Endodermal cell (in vitro differentiated cells): ENCODE measurements around the gene VAMP4. TPM values are rescaled to one million over a fixed set of nuclear protein-coding genes. Genes with fewer than 3 reads are reported as not detected.

ENCODE experiments used
- DNase-seq: peaks from one replicate; pipeline ENCODE4 v3.0.0-alpha.2; 2017
- H3K27ac ChIP-seq: 2 replicates; pipeline ENCODE4 v1.5.1; 2013; ENCODE audit warnings: mild to moderate bottlenecking, low read depth, low read length, moderate library complexity
- H3K27me3 ChIP-seq: 2 replicates; pipeline ENCODE4 v1.6.1; 2013; ENCODE audit warnings: mild to moderate bottlenecking, low read length, moderate library complexity; ENCODE audit not compliant: insufficient read depth, control insufficient read depth, poor library complexity, severe bottlenecking
- H3K36me3 ChIP-seq: 2 replicates; pipeline ENCODE4 v1.7.0; 2013; ENCODE audit warnings: mild to moderate bottlenecking, low read length, moderate library complexity; ENCODE audit not compliant: control insufficient read depth, insufficient read depth
- H3K4me1 ChIP-seq: one replicate; pipeline ENCODE4 v1.7.0; 2013; ENCODE audit warnings: low read length; ENCODE audit not compliant: control insufficient read depth, insufficient read depth
- H3K4me3 ChIP-seq: 2 replicates; pipeline ENCODE4 v1.5.1; 2013; ENCODE audit warnings: mild to moderate bottlenecking, low read length, moderate library complexity
- H3K9ac ChIP-seq: 2 replicates; pipeline ENCODE4 v1.6.1; 2013; ENCODE audit warnings: mild to moderate bottlenecking, low read length, moderate library complexity; ENCODE audit not compliant: poor library complexity, severe bottlenecking; ENCODE audit errors: extremely low read depth
- H3K9me3 ChIP-seq: 2 replicates; pipeline ENCODE4 v1.6.1; 2013; ENCODE audit warnings: mild to moderate bottlenecking, low read length, moderate library complexity; ENCODE audit not compliant: control insufficient read depth
- H3K27ac Mint-ChIP-seq: 2 replicates; pipeline ENCODE4 v1.8.0; 2020; ENCODE audit warnings: mixed read lengths
- H3K27me3 Mint-ChIP-seq: 2 replicates; pipeline ENCODE4 v1.8.0; 2021; ENCODE audit warnings: mild to moderate bottlenecking, mixed read lengths; ENCODE audit not compliant: insufficient read depth
- H3K36me3 Mint-ChIP-seq: 2 replicates; pipeline ENCODE4 v1.8.0; 2020; ENCODE audit warnings: low read depth, mixed read lengths
- H3K4me1 Mint-ChIP-seq: 2 replicates; pipeline ENCODE4 v1.8.0; 2020; ENCODE audit warnings: mixed read lengths
- H3K4me3 Mint-ChIP-seq: 2 replicates; pipeline ENCODE4 v1.8.0; 2020; ENCODE audit warnings: mild to moderate bottlenecking, moderate library complexity, mixed read lengths
- H3K9me3 Mint-ChIP-seq: 2 replicates; pipeline ENCODE4 v1.8.0; 2020; ENCODE audit warnings: mild to moderate bottlenecking, mixed read lengths
- WGBS, 2 experiments: methylation state at CpG; one replicate each; pipeline versions ENCODE4 v1.1.5 to v1.1.7; 2013; ENCODE audit warnings: missing lambda C conversion rate in 2 of 2, mixed read lengths in 1 of 2; ENCODE audit not compliant: insufficient coverage in 1 of 2, insufficient read length in 1 of 2; 5-methylcytosine and 5-hydroxymethylcytosine counted together
- total RNA-seq, 2 donors: library from RNA; stranded (reverse); fragmentation: NEBNext Ultra II Directional in 1 of 2; extraction: Animal tissue kit (Norgen Biotek cat#: 25700) in 1 of 2; gene quantifications; 2 replicates in 1 of 2; 3 replicates in 1 of 2; pipeline ENCODE4 v1.2.1, GENCODE V29; 2021
- TF ChIP-seq, protein P1 (sequence below): fragments of 200-600 bp; sonication (generic); conservative IDR thresholded peaks from 2 replicates; pipeline ENCODE4 v1.5.0; 2021; ENCODE audit warnings: antibody characterized with exemption, mild to moderate bottlenecking

VAMP4 gene
- total RNA-seq, 2 donors from 2014 or later: 6.2 to 6.9 TPM

DNA sequence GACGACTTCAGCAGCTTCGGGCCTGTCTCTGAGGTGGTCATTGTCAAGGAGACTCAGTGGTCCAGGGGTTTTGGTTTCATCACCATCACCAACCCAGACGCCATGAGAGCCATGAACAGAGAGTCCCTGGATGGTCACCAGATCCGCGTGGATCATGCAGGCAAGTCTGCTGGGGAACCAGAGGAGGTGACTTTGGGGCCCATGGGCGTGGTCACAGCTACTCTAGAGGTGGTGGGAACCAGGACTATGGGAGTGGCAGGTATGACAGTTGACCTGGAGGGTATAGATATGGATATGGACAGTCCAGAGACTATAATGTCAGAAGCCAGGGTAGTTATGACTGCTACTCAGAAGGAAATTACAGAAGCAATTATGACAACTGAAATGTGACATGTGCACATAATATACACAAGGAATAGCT, 20.3 kb upstream of the VAMP4 start:
- Histone ChIP-seq H3K9me3 (no peaks in the 10 kb centered on the region), H3K27me3 (no peaks in the 10 kb centered on the region), H3K9ac (no peak overlapping the region), H3K4me1 (no peaks in the 10 kb centered on the region), H3K36me3 (no peaks in the 10 kb centered on the region), H3K4me3 (no peak overlapping the region), H3K27ac (no peak overlapping the region)
- Mint-ChIP-seq H3K27me3 (no peaks in the 10 kb centered on the region), H3K9me3 (peaks cover 2% of the 10 kb centered on the region), H3K27ac (no peak overlapping the region), H3K4me1 (no peaks in the 10 kb centered on the region), H3K4me3 (no peak overlapping the region), H3K36me3 (no peaks in the 10 kb centered on the region)
- TF ChIP-seq, protein P1, sequence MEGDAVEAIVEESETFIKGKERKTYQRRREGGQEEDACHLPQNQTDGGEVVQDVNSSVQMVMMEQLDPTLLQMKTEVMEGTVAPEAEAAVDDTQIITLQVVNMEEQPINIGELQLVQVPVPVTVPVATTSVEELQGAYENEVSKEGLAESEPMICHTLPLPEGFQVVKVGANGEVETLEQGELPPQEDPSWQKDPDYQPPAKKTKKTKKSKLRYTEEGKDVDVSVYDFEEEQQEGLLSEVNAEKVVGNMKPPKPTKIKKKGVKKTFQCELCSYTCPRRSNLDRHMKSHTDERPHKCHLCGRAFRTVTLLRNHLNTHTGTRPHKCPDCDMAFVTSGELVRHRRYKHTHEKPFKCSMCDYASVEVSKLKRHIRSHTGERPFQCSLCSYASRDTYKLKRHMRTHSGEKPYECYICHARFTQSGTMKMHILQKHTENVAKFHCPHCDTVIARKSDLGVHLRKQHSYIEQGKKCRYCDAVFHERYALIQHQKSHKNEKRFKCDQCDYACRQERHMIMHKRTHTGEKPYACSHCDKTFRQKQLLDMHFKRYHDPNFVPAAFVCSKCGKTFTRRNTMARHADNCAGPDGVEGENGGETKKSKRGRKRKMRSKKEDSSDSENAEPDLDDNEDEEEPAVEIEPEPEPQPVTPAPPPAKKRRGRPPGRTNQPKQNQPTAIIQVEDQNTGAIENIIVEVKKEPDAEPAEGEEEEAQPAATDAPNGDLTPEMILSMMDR: no peak
- WGBS, 2 experiments: 83 to 92% methylated on average over 1 to 6 of the region's 6 CpGs
- no peak for DNase-seq

DNA sequence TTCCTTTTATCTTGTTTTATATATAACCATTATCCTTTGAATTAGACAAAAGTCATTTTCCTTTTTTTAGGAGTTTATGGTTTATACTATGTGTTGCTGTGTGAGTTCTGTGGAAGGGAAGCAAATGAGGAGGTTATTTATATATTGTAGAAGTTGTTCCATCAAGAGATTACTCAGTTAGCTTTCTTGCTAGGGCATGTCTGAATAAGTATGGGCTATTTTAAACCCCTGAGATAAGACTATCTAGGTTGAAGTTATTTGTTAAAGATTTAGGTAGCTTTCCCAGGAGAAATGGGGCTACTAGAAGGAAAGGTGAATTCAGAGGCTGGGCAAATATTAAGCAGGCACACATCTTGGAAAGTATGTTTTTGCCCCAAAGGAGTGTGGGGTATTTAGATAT, 16.1 kb upstream of the VAMP4 start:
- Histone ChIP-seq H3K36me3 (no peaks in the 10 kb centered on the region), H3K27ac (no peak overlapping the region), H3K9me3 (no peaks in the 10 kb centered on the region), H3K4me3 (no peak overlapping the region), H3K27me3 (no peaks in the 10 kb centered on the region), H3K4me1 (no peaks in the 10 kb centered on the region), H3K9ac (no peak overlapping the region)
- Mint-ChIP-seq H3K27ac (no peak overlapping the region), H3K9me3 (peaks cover 13% of the 10 kb centered on the region), H3K4me3 (no peak overlapping the region), H3K36me3 (no peaks in the 10 kb centered on the region), H3K27me3 (no peaks in the 10 kb centered on the region), H3K4me1 (peaks cover 4% of the 10 kb centered on the region)
- no peak for DNase-seq
- TF ChIP-seq, protein P1: no peak

DNA sequence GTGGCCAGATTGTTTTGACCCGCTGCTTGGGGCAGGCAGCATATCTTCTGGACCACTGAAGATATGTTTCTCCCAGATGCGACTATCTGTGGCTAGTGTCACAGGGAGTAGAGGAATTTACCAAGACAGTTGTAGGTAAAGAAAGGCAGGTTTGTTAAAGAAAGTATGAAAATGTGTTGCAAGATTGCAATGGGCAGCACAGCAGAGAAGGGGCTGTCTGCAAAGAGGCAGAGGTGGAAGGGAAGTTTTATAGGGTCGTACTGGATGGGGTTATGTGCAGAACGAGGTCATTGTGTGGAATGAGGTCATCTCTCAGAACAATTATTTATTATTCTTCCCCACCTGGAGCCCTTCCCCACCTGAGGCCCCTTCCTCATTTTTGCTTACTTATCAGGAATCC, 15.0 kb upstream of the VAMP4 start:
- Histone ChIP-seq H3K36me3 (no peaks in the 10 kb centered on the region), H3K9me3 (no peaks in the 10 kb centered on the region), H3K4me3 (no peak overlapping the region), H3K9ac (no peak overlapping the region), H3K27me3 (no peaks in the 10 kb centered on the region), H3K4me1 (no peaks in the 10 kb centered on the region), H3K27ac (no peak overlapping the region)
- Mint-ChIP-seq H3K27me3 (no peaks in the 10 kb centered on the region), H3K27ac (no peak overlapping the region), H3K4me1 (peaks cover 4% of the 10 kb centered on the region), H3K36me3 (no peaks in the 10 kb centered on the region), H3K4me3 (no peak overlapping the region), H3K9me3 (peaks cover 13% of the 10 kb centered on the region)
- WGBS, 2 experiments: 94 to 100% methylated on average over 2 to 4 of the region's 4 CpGs
- TF ChIP-seq, protein P1: no peak
- no peak for DNase-seq
